HCT116 (cell line): ENCODE results near the gene PRKAA1. TPM values are rescaled to one million over a fixed set of nuclear protein-coding genes. Genes with fewer than 3 reads are reported as not detected.

Source experiments
- ATAC-seq: fragments of 200-7000 bp; cut with Tn5 transposase; 2 replicates; pipeline ENCODE4 v1.9.1; 2020; ENCODE audit warnings: mild to moderate bottlenecking, moderate library complexity
- BruUV-seq: library from RNA; stranded (reverse); fragments of 400-500 nt; replicated peaks from 2 replicates; lab custom pipeline; 2021; lab: Mats Ljungman, UMichigan
- CTCF ChIA-PET: fragments of 300-600 bp; sonication (Branson Sonifier 250); formaldehyde crosslinking; loops from one replicate; lab custom pipeline; 2021; ENCODE audit warnings: antibody characterized with exemption; lab: Charles Lee
- POLR2A ChIA-PET: fragments of 300-600, 350-600 bp; sonication (Branson Sonifier 250); formaldehyde crosslinking; loops from one replicate; lab custom pipeline; 2021; ENCODE audit warnings: antibody characterized with exemption; lab: Charles Lee
- RAD21 ChIA-PET, 2 experiments: fragments of 300-600 bp; sonication (Branson Sonifier 250); formaldehyde crosslinking; loops; one replicate each; lab custom pipeline; 2023; ENCODE audit warnings: low total read pairs in 2 of 2; ENCODE audit not compliant: uncharacterized antibody in 2 of 2, unreplicated experiment in 2 of 2, low non-redundant PET in 1 of 2; lab: Charles Lee
- DNase-seq: peaks from one replicate; pipeline ENCODE4 v3.0.0-alpha.2; 2010; ENCODE audit warnings: low read depth, low spot score
- H2AFZ ChIP-seq: fragments of 200-600 bp; shearing (Covaris generic), sonication (generic); 2 replicates; pipeline ENCODE4 v1.6.1; 2017; ENCODE audit warnings: low read depth, mixed run types, mixed read lengths, antibody characterized with exemption, low read length; ENCODE audit not compliant: poor library complexity, severe bottlenecking
- H3K27ac ChIP-seq: 2 replicates; pipeline ENCODE4 v1.5.1; 2012; ENCODE audit warnings: low read depth, low read length
- H3K27me3 ChIP-seq: fragments of 200-600 bp; sonication (generic); 2 replicates; pipeline ENCODE4 v1.6.1; 2016; ENCODE audit warnings: mixed run types, low read length, mixed read lengths; ENCODE audit not compliant: insufficient read depth
- H3K36me3 ChIP-seq, 2 experiments: fragments of 200-500 bp in 1 of 2; fragments of 200-600 bp in 1 of 2; sonication (Bioruptor generic) in 1 of 2; sonication (generic) in 1 of 2; 2 replicates each; pipeline versions ENCODE4 v1.5.1 to v1.6.1; 2014 to 2016; ENCODE audit warnings: low read length in 2 of 2, inconsistent platforms in 1 of 2, mixed read lengths in 1 of 2, mixed run types in 1 of 2; ENCODE audit not compliant: insufficient read depth in 2 of 2, control insufficient read depth in 1 of 2
- H3K4me1 ChIP-seq, 2 experiments: fragments of 200-600 bp in 1 of 2; sonication (generic) in 1 of 2; 2 replicates each; pipeline versions ENCODE4 v1.5.1 to v1.6.1; 2012 to 2017; ENCODE audit warnings: low read length in 2 of 2, inconsistent platforms in 1 of 2, mild to moderate bottlenecking in 1 of 2, mixed read lengths in 1 of 2, mixed run types in 1 of 2, moderate library complexity in 1 of 2; ENCODE audit not compliant: insufficient read depth in 2 of 2, control insufficient read depth in 1 of 2
- H3K4me2 ChIP-seq: fragments of 200-600 bp; sonication (generic); 2 replicates; pipeline ENCODE4 v1.6.1; 2017; ENCODE audit warnings: mixed run types, low read length, mixed read lengths
- H3K4me3 ChIP-seq, 2 experiments: fragments of 200-600 bp in 1 of 2; sonication (generic) in 1 of 2; replicated peaks in 1 of 2; 2 replicates each; pipeline ENCODE4 v1.5.1; 2011 to 2016; ENCODE audit warnings: low read length in 2 of 2, control low read depth in 1 of 2, low read depth in 1 of 2, mild to moderate bottlenecking in 1 of 2, mixed read lengths in 1 of 2, mixed run types in 1 of 2
- H3K79me2 ChIP-seq: fragments of 200-600 bp; sonication (generic); 2 replicates; pipeline ENCODE4 v1.6.1; 2017; ENCODE audit warnings: mild to moderate bottlenecking, mixed run types, low read length, moderate library complexity, mixed read lengths; ENCODE audit not compliant: insufficient read depth
- H3K9ac ChIP-seq: fragments of 200-600 bp; sonication (generic); 2 replicates; pipeline ENCODE4 v1.6.1; 2016; ENCODE audit warnings: low read length, mixed read lengths
- H3K9me2 ChIP-seq: fragments of 200-600 bp; sonication (generic), shearing (Covaris generic); 2 replicates; pipeline ENCODE4 v1.6.1; 2017; ENCODE audit warnings: mixed run types, mild to moderate bottlenecking, moderate library complexity; ENCODE audit not compliant: insufficient read depth
- H3K9me3 ChIP-seq, 2 experiments: fragments of 200-500 bp in 1 of 2; fragments of 200-600 bp in 1 of 2; sonication (Bioruptor generic) in 1 of 2; sonication (generic) in 1 of 2; 2 replicates each; pipeline ENCODE4 v1.6.1; 2014 to 2017; ENCODE audit warnings: low read length in 2 of 2, mixed read lengths in 2 of 2, inconsistent platforms in 1 of 2, low read depth in 1 of 2, mild to moderate bottlenecking in 1 of 2, mixed run types in 1 of 2, moderate library complexity in 1 of 2; ENCODE audit not compliant: control insufficient read depth in 1 of 2, insufficient read depth in 1 of 2
- H4K20me1 ChIP-seq: fragments of 200-600 bp; sonication (generic), shearing (Covaris generic); 2 replicates; pipeline ENCODE4 v1.6.1; 2017; ENCODE audit warnings: mixed run types, mild to moderate bottlenecking, moderate library complexity; ENCODE audit not compliant: insufficient read depth
- CBX3 ChIP-seq: IDR thresholded peaks from 2 replicates; pipeline ENCODE4 v1.6.1; 2012; ENCODE audit warnings: low read depth
- CEBPB ChIP-seq: IDR thresholded peaks from 2 replicates; pipeline ENCODE4 v1.6.1; 2012; ENCODE audit warnings: low read depth
- EGR1 ChIP-seq: IDR thresholded peaks from 2 replicates; pipeline ENCODE4 v1.6.1; 2012; ENCODE audit warnings: low read depth
- ELF1 ChIP-seq: IDR thresholded peaks from 2 replicates; pipeline ENCODE4 v1.6.1; 2012; ENCODE audit warnings: low read depth, borderline replicate concordance
- FOSL1 ChIP-seq: IDR thresholded peaks from 2 replicates; pipeline ENCODE4 v1.6.1; 2012; ENCODE audit warnings: low read depth
- JUND ChIP-seq: IDR thresholded peaks from 2 replicates; pipeline ENCODE4 v1.6.1; 2012
- RAD21 ChIP-seq: IDR thresholded peaks from 2 replicates; pipeline ENCODE4 v1.6.1; 2012; ENCODE audit warnings: low read depth, mild to moderate bottlenecking
- SIN3A ChIP-seq: IDR thresholded peaks from 2 replicates; pipeline ENCODE4 v1.6.1; 2012; ENCODE audit warnings: low read depth
- SP1 ChIP-seq: IDR thresholded peaks from 2 replicates; pipeline ENCODE4 v1.6.1; 2012; ENCODE audit warnings: low read depth
- TCF7L2 ChIP-seq: IDR thresholded peaks from 2 replicates; pipeline ENCODE4 v1.7.0; 2011; ENCODE audit warnings: borderline replicate concordance, inconsistent platforms; ENCODE audit not compliant: insufficient read depth, insufficient read length; ENCODE audit errors: extremely low read depth
- YY1 ChIP-seq: IDR thresholded peaks from 2 replicates; pipeline ENCODE4 v1.6.1; 2011; ENCODE audit warnings: low read length, low read depth, moderate library complexity, mild to moderate bottlenecking; ENCODE audit not compliant: insufficient replicate concordance; ENCODE audit errors: extremely low read depth
- ZFX ChIP-seq: fragments of 450-650 bp; IDR thresholded peaks from 2 replicates; pipeline ENCODE4 v1.6.1; 2017
- intact Hi-C: fragments of 100-400 bp; cut with micrococcal nuclease; formaldehyde crosslinking; loops from 2 replicates; pipeline ENCODE4 v1.10.0; 2022
- total RNA-seq: library from RNA; stranded (reverse); gene quantifications from one replicate; pipeline ENCODE4 v1.2.1, GENCODE V29; 2021; ENCODE audit not compliant: unreplicated experiment
- TF ChIP-seq, protein P1 (sequence below): IDR thresholded peaks from 2 replicates; pipeline ENCODE4 v1.6.1; 2011; ENCODE audit warnings: mild to moderate bottlenecking, low read length, moderate library complexity; ENCODE audit not compliant: insufficient replicate concordance; ENCODE audit errors: extremely low read depth
- TF ChIP-seq, protein P2 (sequence below): IDR thresholded peaks from 2 replicates; pipeline ENCODE4 v1.6.1; 2012

PRKAA1 gene
- total RNA-seq, 1 experiment from 2014 or later = 53.5 TPM

DNA sequence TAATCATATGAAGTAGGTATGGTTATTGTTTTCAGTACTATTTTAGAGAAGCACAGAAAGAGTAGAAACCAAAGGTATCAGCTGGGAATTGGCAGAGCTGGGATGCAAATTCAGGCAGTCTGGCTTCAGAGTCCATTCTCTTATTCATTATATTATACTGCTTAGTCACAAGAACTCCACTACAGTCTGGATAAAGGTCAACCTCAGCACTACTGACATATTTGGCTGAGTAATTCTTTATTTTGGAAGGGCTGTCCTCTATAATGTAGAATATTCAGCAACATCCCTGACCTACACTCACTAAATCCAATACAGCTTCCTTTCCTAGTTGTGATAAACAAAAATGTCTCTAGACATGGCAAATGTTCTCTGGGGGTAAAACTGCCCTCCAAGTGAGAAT lies 80.9 kb downstream of the PRKAA1 start:
- Histone ChIP-seq H3K36me3 (no peaks in the 10 kb centered on the region; a peak in 1 of 4 replicates), H3K27ac (no peak overlapping the region), H3K79me2 (no peaks in the 10 kb centered on the region), H3K9me3 (no peaks in the 10 kb centered on the region), H3K4me3 (no peak overlapping the region), H2AFZ (no peak overlapping the region), H3K27me3 (no peaks in the 10 kb centered on the region), H3K4me2 (no peak overlapping the region), H4K20me1 (no peaks in the 10 kb centered on the region), H3K4me1 (no peaks in the 10 kb centered on the region), H3K9me2 (no peaks in the 10 kb centered on the region), H3K9ac (no peak overlapping the region)
- POLR2A ChIA-PET = no interaction called here
- ATAC-seq (no peak), DNase-seq (no peak)
- RAD21 ChIA-PET = no interaction called here
- no peak for TF ChIP-seq CEBPB
- TF ChIP-seq, protein P1, sequence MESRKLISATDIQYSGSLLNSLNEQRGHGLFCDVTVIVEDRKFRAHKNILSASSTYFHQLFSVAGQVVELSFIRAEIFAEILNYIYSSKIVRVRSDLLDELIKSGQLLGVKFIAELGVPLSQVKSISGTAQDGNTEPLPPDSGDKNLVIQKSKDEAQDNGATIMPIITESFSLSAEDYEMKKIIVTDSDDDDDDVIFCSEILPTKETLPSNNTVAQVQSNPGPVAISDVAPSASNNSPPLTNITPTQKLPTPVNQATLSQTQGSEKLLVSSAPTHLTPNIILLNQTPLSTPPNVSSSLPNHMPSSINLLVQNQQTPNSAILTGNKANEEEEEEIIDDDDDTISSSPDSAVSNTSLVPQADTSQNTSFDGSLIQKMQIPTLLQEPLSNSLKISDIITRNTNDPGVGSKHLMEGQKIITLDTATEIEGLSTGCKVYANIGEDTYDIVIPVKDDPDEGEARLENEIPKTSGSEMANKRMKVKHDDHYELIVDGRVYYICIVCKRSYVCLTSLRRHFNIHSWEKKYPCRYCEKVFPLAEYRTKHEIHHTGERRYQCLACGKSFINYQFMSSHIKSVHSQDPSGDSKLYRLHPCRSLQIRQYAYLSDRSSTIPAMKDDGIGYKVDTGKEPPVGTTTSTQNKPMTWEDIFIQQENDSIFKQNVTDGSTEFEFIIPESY = no peak
- TF ChIP-seq SIN3A = no peak
- no peak for TF ChIP-seq JUND
- TF ChIP-seq EGR1 = no peak
- no peak for TF ChIP-seq YY1
- no peak for TF ChIP-seq ZFX
- TF ChIP-seq SP1 = no peak
- TF ChIP-seq FOSL1 = no peak
- TF ChIP-seq CBX3 = no peak
- no peak for TF ChIP-seq TCF7L2
- TF ChIP-seq RAD21 = no peak
- TF ChIP-seq, protein P2, sequence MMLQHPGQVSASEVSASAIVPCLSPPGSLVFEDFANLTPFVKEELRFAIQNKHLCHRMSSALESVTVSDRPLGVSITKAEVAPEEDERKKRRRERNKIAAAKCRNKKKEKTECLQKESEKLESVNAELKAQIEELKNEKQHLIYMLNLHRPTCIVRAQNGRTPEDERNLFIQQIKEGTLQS = no peak
- no peak for TF ChIP-seq ELF1
- CTCF ChIA-PET = no interaction called here
- no TSS peak for BruUV-seq
- intact Hi-C loops = loop anchor here (10.0 kb wide), 1 partner anchor 58 kb away; no protein-coding TSS in a partner anchor
